MM.1S (cell line): ENCODE data around the gene FOXP1.

Experiments used
- DNase-seq: peaks from one replicate; pipeline ENCODE4 v3.0.0-alpha.2; 2015
- H2AFZ ChIP-seq: fragments of 300-600 bp; sonication (generic); 2 replicates; pipeline ENCODE4 v1.6.0; 2016; ENCODE audit warnings: antibody characterized with exemption, low read length
- H3F3A ChIP-seq: fragments of 300-600 bp; sonication (generic); 2 replicates; pipeline ENCODE4 v1.6.1; 2016; ENCODE audit warnings: mild to moderate bottlenecking, antibody characterized with exemption, low read length, moderate library complexity, mixed read lengths; ENCODE audit not compliant: insufficient read depth
- H3K27ac ChIP-seq: fragments of 300-600 bp; sonication (generic); 2 replicates; pipeline ENCODE4 v1.5.1; 2016; ENCODE audit warnings: mild to moderate bottlenecking, low read length
- H3K27me3 ChIP-seq: fragments of 300-600 bp; sonication (generic); replicated peaks from 2 replicates; pipeline ENCODE4 v1.6.0; 2016; ENCODE audit warnings: low read length; ENCODE audit not compliant: insufficient read depth
- H3K36me3 ChIP-seq: fragments of 300-600 bp; sonication (generic); replicated peaks from 2 replicates; pipeline ENCODE4 v1.6.1; 2016; ENCODE audit warnings: mild to moderate bottlenecking, low read length, mixed read lengths; ENCODE audit not compliant: insufficient read depth
- H3K4me1 ChIP-seq: fragments of 300-600 bp; sonication (generic); 2 replicates; pipeline ENCODE4 v1.6.1; 2016; ENCODE audit warnings: low read length, mixed read lengths
- H3K4me2 ChIP-seq: fragments of 300-600 bp; sonication (generic); 2 replicates; pipeline ENCODE4 v1.6.0; 2016; ENCODE audit warnings: low read depth, low read length
- H3K4me3 ChIP-seq: fragments of 300-600 bp; sonication (generic); 2 replicates; pipeline ENCODE4 v1.5.1; 2016; ENCODE audit warnings: low read length, mixed read lengths
- H3K79me2 ChIP-seq: fragments of 300-600 bp; sonication (generic); 2 replicates; pipeline ENCODE4 v1.6.1; 2016; ENCODE audit warnings: mixed run types, low read length, mixed read lengths
- H3K9ac ChIP-seq: fragments of 300-600 bp; sonication (generic); 2 replicates; pipeline ENCODE4 v1.6.1; 2016; ENCODE audit warnings: low read length, mixed read lengths
- H3K9me2 ChIP-seq: fragments of 300-600 bp; sonication (generic); replicated peaks from 2 replicates; pipeline ENCODE4 v1.6.1; 2016; ENCODE audit warnings: mild to moderate bottlenecking, low read length, mixed read lengths; ENCODE audit not compliant: insufficient read depth
- H3K9me3 ChIP-seq: fragments of 300-600 bp; sonication (generic); replicated peaks from 2 replicates; pipeline ENCODE4 v1.6.1; 2016; ENCODE audit warnings: mild to moderate bottlenecking, low read length, mixed read lengths; ENCODE audit not compliant: insufficient read depth
- H4K20me1 ChIP-seq: fragments of 300-600 bp; sonication (generic); 2 replicates; pipeline ENCODE4 v1.6.1; 2016; ENCODE audit warnings: mild to moderate bottlenecking, low read length, moderate library complexity, mixed read lengths; ENCODE audit not compliant: insufficient read depth
- CTCF ChIP-seq: fragments of 300-600 bp; sonication (generic); IDR thresholded peaks from 2 replicates; pipeline ENCODE4 v1.5.1; 2016; ENCODE audit warnings: antibody characterized with exemption, low read length, mixed read lengths
- EZH2 ChIP-seq: fragments of 300-600 bp; sonication (generic); optimal IDR thresholded peaks from 2 replicates; pipeline ENCODE3; 2017; ENCODE audit warnings: low read depth, mild to moderate bottlenecking, antibody characterized with exemption, low read length, mixed read lengths
- EZH2phosphoT487 ChIP-seq: fragments of 300-600 bp; sonication (generic); IDR thresholded peaks from 2 replicates; pipeline ENCODE4 v1.6.1; 2018; ENCODE audit warnings: antibody characterized with exemption, low read length

FOXP1 gene

GRCh38 chr3:71062037-71062932 lies 521.2 kb downstream of the FOXP1 start:
- Histone ChIP-seq H3K4me3 (peak overlapping the region; percentile 65), H3K9me3 (no peaks in the 10 kb centered on the region), H3K9ac (peak overlapping the region; percentile 68; the same call in 1 of the 2 replicates), H3F3A (peaks cover 26% of the 10 kb centered on the region), H3K4me2 (peak overlapping the region; percentile 77), H3K79me2 (peaks cover 66% of the 10 kb centered on the region), H2AFZ (no peak overlapping the region), H3K27ac (peak overlapping the region; percentile 89; the same call in 1 of the 2 replicates), H3K4me1 (peaks cover 17% of the 10 kb centered on the region), H3K9me2 (no peaks in the 10 kb centered on the region), H3K36me3 (no peaks in the 10 kb centered on the region), H3K27me3 (no peaks in the 10 kb centered on the region), H4K20me1 (no peaks in the 10 kb centered on the region)
- TF ChIP-seq EZH2phosphoT487 = no peak
- no peak for DNase-seq

- DNase-seq = no peak
- Histone ChIP-seq H3K9ac (no peak overlapping the region), H3K79me2 (peaks cover 73% of the 10 kb centered on the region), H3K4me3 (no peak overlapping the region), H3K27me3 (no peaks in the 10 kb centered on the region), H3K9me2 (no peaks in the 10 kb centered on the region), H3K27ac (no peak overlapping the region), H3K4me2 (no peak overlapping the region), H3K4me1 (peaks cover 14% of the 10 kb centered on the region), H4K20me1 (no peaks in the 10 kb centered on the region), H3K36me3 (no peaks in the 10 kb centered on the region), H2AFZ (no peak overlapping the region), H3K9me3 (no peaks in the 10 kb centered on the region), H3F3A (peaks cover 26% of the 10 kb centered on the region)
- TF ChIP-seq CTCF = no peak
- TF ChIP-seq EZH2 = no peak
- no peak for TF ChIP-seq EZH2phosphoT487
These were observed 521.9 kb downstream of the FOXP1 start for GRCh38 chr3:71061581-71061980.

GRCh38 chr3:71061037-71061436 lies 522.5 kb downstream of the FOXP1 start:
- Histone ChIP-seq H3K9me3 (no peaks in the 10 kb centered on the region), H3K9ac (no peak overlapping the region), H3K4me2 (no peak overlapping the region), H3K4me1 (peaks cover 12% of the 10 kb centered on the region), H3F3A (peaks cover 26% of the 10 kb centered on the region), H3K9me2 (no peaks in the 10 kb centered on the region), H3K27me3 (no peaks in the 10 kb centered on the region), H3K27ac (no peak overlapping the region), H3K79me2 (peaks cover 78% of the 10 kb centered on the region), H3K4me3 (no peak overlapping the region), H2AFZ (no peak overlapping the region), H4K20me1 (no peaks in the 10 kb centered on the region), H3K36me3 (no peaks in the 10 kb centered on the region)
- no peak for DNase-seq
- no peak for TF ChIP-seq EZH2phosphoT487
- no peak for TF ChIP-seq EZH2
- no peak for TF ChIP-seq CTCF

GRCh38 chr3:71060536-71060935 lies 523.0 kb downstream of the FOXP1 start:
- H3K79me2 ChIP-seq = peaks cover 83% of the 10 kb centered on the region
- no peaks in the 10 kb centered on the region for H3K36me3 ChIP-seq
- no peak for DNase-seq
- H3F3A ChIP-seq = peaks cover 24% of the 10 kb centered on the region
- no peak for TF ChIP-seq EZH2
- TF ChIP-seq CTCF = no peak
- no peak for TF ChIP-seq EZH2phosphoT487
- H3K4me3 ChIP-seq = no peak overlapping the region
- H3K9me3 ChIP-seq = no peaks in the 10 kb centered on the region
- no peak overlapping the region for H3K9ac ChIP-seq
- H3K9me2 ChIP-seq = no peaks in the 10 kb centered on the region
- H3K27ac ChIP-seq = no peak overlapping the region
- no peak overlapping the region for H3K4me2 ChIP-seq
- H2AFZ ChIP-seq = no peak overlapping the region
- no peaks in the 10 kb centered on the region for H4K20me1 ChIP-seq
- peaks cover 11% of the 10 kb centered on the region for H3K4me1 ChIP-seq
- no peaks in the 10 kb centered on the region for H3K27me3 ChIP-seq
